ENCODE results near the gene ARHGEF17. TPM values are rescaled to one million over a fixed set of nuclear protein-coding genes. Genes with fewer than 3 reads are reported as not detected.

The ARHGEF17 gene
- total and polyA plus RNA-seq, 4 donors: 2.6 to 12.6 (median 5.7) TPM

DNA sequence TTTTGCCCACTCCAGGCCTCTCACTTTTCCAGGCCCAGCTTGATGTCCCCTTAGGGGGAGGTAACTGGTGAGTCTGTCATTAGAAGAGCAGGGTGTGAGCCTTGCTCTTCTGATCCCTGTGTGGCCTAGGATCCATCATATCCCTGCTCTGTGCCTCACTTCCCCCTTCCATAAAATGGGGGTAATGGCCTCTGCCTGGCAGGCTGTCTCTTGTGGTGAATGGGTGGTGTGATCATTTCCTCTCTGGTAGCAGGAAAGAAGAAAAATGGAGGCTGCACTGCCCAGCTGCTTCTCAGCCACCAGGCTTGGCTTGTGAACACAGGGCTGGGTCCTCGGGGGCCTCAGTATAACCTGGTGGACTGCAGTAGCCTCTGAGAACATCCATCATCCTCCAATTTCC, 5.6 kb downstream of the ARHGEF17 start:
- WGBS: 76% methylated on average over 1 of the region's 1 CpG
- H3K27me3 ChIP-seq (ENCODE audit: control insufficient read depth in 4 of 4, insufficient read depth in 4 of 4, low read length in 3 of 4): no peaks in the 10 kb centered on the region
- H3K36me3 ChIP-seq (ENCODE audit: control insufficient read depth in 4 of 4, insufficient read depth in 3 of 4, low read depth in 1 of 4, low read length in 3 of 4): no peaks in the 10 kb centered on the region
- H3K27ac ChIP-seq (ENCODE audit: low read depth in 1 of 2, low read length in 2 of 2): peak overlapping the region; percentile 36 to 54
- peaks cover 0 to 14% (median 4%) of the 10 kb centered on the region in 4 donors for H3K4me1 ChIP-seq (ENCODE audit: control insufficient read depth in 4 of 4, insufficient read depth in 4 of 4, low read length in 3 of 4)
- no peak for DNase-seq (ENCODE audit: low spot score)
- TF ChIP-seq FOXA2 (IDR thresholded peaks at IDR 0.05) (no peak), HNF4G (IDR thresholded peaks at IDR 0.05) (no peak)
- TF ChIP-seq, protein P1, sequence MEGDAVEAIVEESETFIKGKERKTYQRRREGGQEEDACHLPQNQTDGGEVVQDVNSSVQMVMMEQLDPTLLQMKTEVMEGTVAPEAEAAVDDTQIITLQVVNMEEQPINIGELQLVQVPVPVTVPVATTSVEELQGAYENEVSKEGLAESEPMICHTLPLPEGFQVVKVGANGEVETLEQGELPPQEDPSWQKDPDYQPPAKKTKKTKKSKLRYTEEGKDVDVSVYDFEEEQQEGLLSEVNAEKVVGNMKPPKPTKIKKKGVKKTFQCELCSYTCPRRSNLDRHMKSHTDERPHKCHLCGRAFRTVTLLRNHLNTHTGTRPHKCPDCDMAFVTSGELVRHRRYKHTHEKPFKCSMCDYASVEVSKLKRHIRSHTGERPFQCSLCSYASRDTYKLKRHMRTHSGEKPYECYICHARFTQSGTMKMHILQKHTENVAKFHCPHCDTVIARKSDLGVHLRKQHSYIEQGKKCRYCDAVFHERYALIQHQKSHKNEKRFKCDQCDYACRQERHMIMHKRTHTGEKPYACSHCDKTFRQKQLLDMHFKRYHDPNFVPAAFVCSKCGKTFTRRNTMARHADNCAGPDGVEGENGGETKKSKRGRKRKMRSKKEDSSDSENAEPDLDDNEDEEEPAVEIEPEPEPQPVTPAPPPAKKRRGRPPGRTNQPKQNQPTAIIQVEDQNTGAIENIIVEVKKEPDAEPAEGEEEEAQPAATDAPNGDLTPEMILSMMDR (IDR thresholded peaks at IDR 0.05; ENCODE audit: low read depth, low read length, missing input control): no peak
- H3K4me3 ChIP-seq (ENCODE audit: low read depth in 1 of 3, low read length in 3 of 3): no peak overlapping the region
- no peak overlapping the region for H3K9ac ChIP-seq (ENCODE audit: low read depth in 1 of 2, low read length in 2 of 2)
- H3K9me3 ChIP-seq (ENCODE audit: control insufficient read depth in 4 of 4, low read length in 3 of 4): no peaks in the 10 kb centered on the region

DNA sequence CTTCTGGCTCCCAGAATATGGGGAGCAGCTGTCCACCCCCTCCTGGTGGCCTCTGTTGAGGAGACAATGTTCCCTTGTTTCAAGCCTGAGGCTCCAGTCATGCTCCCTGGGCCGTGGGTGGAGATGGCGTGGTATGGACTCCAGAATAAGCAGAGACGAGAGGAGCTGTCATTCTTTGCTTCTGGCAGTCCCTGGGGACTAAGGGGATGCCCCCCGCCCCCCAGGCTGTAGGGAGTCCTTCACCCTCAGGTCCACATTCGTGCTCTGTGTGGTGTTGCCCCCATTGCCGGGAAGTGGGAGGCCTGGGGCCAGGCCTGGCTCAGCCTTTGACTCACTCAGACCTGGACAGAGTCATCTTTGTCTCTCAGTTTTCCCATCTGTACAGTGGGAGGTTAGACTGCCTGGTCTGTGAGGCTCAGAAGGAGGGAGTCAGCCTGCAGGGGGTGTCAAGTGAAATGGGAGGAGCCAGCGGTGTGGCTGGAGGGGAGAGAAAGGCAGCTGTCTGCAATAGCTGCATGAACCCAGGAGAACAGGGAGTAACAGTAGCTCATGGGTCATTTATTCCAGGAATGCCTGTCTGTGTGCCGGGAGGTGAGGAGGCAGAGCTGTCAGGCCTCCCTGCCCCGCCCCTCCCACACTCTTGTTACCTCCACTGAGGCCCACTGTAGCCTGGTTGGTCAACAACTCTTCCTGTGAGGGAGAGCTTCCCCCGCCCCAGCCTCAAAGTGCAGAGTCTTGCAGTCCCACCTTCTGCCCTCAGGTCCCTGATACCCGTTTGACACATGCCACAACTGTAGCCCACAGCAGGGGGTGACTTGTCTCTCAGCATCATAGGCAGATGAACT, 6.3 kb downstream of the ARHGEF17 start:
- TF ChIP-seq SP1 (IDR thresholded peaks at IDR 0.05): no peak
- TF ChIP-seq FOXA1 (IDR thresholded peaks at IDR 0.05): no peak
- TF ChIP-seq, protein P2, sequence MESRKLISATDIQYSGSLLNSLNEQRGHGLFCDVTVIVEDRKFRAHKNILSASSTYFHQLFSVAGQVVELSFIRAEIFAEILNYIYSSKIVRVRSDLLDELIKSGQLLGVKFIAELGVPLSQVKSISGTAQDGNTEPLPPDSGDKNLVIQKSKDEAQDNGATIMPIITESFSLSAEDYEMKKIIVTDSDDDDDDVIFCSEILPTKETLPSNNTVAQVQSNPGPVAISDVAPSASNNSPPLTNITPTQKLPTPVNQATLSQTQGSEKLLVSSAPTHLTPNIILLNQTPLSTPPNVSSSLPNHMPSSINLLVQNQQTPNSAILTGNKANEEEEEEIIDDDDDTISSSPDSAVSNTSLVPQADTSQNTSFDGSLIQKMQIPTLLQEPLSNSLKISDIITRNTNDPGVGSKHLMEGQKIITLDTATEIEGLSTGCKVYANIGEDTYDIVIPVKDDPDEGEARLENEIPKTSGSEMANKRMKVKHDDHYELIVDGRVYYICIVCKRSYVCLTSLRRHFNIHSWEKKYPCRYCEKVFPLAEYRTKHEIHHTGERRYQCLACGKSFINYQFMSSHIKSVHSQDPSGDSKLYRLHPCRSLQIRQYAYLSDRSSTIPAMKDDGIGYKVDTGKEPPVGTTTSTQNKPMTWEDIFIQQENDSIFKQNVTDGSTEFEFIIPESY (IDR thresholded peaks at IDR 0.05): no peak
- no peak for TF ChIP-seq RAD21 (IDR thresholded peaks at IDR 0.05)
- no peak for TF ChIP-seq YY1 (IDR thresholded peaks at IDR 0.05)
- TF ChIP-seq HNF4G (IDR thresholded peaks at IDR 0.05): no peak
- TF ChIP-seq EGR1 (IDR thresholded peaks at IDR 0.05; ENCODE audit: low read depth in 2 of 2): no peak
- TF ChIP-seq, protein P1 (IDR thresholded peaks at IDR 0.05; ENCODE audit: low read depth, low read length, missing input control): no peak
- no peak for TF ChIP-seq JUND (IDR thresholded peaks at IDR 0.05)
- TF ChIP-seq FOXA2 (IDR thresholded peaks at IDR 0.05): no peak
- TF ChIP-seq GABPA (IDR thresholded peaks at IDR 0.05 in 1 of 2, conservative IDR thresholded peaks at IDR 0.05 in 1 of 2): no peak
- TF ChIP-seq, protein P3, sequence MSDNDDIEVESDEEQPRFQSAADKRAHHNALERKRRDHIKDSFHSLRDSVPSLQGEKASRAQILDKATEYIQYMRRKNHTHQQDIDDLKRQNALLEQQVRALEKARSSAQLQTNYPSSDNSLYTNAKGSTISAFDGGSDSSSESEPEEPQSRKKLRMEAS (IDR thresholded peaks at IDR 0.05): no peak
- Histone ChIP-seq H3K4me1 (ENCODE audit: control insufficient read depth in 4 of 4, insufficient read depth in 4 of 4, low read length in 3 of 4) (peaks cover 0 to 8% (median 0%) of the 10 kb centered on the region in 4 donors), H3K36me3 (ENCODE audit: control insufficient read depth in 4 of 4, insufficient read depth in 3 of 4, low read depth in 1 of 4, low read length in 3 of 4) (no peaks in the 10 kb centered on the region), H3K4me3 (ENCODE audit: low read depth in 1 of 3, low read length in 3 of 3) (no peak overlapping the region), H3K9me3 (ENCODE audit: control insufficient read depth in 4 of 4, low read length in 3 of 4) (no peaks in the 10 kb centered on the region), H3K27ac (ENCODE audit: low read depth in 1 of 2, low read length in 2 of 2) (peak overlapping the region; percentile 36 to 54), H3K27me3 (ENCODE audit: control insufficient read depth in 4 of 4, insufficient read depth in 4 of 4, low read length in 3 of 4) (no peaks in the 10 kb centered on the region), H3K9ac (ENCODE audit: low read depth in 1 of 2, low read length in 2 of 2) (no peak overlapping the region)
- 75% methylated on average over 11 of the region's 11 CpGs for WGBS
- DNase-seq (ENCODE audit: low spot score): no peak

All from liver (tissue), 9 donors.